A172 (cell line): Measurements from ENCODE around the gene ABLIM2. TPM values are rescaled to one million over a fixed set of nuclear protein-coding genes. Genes with fewer than 3 reads are reported as not detected.

ENCODE experiments used
- DNase-seq: peaks from one replicate; pipeline ENCODE4 v3.0.0-alpha.2; 2015; ENCODE audit warnings: low spot score
- total RNA-seq: library from RNA; depleted of rRNA; stranded (reverse); fragments of >200 nt; shearing (Covaris generic); gene quantifications from 2 replicates; pipeline ENCODE4 v1.2.3, GENCODE V29; 2014

Gene ABLIM2
- total RNA-seq, 1 experiment from 2014 or later, result 5.1 TPM

DNA sequence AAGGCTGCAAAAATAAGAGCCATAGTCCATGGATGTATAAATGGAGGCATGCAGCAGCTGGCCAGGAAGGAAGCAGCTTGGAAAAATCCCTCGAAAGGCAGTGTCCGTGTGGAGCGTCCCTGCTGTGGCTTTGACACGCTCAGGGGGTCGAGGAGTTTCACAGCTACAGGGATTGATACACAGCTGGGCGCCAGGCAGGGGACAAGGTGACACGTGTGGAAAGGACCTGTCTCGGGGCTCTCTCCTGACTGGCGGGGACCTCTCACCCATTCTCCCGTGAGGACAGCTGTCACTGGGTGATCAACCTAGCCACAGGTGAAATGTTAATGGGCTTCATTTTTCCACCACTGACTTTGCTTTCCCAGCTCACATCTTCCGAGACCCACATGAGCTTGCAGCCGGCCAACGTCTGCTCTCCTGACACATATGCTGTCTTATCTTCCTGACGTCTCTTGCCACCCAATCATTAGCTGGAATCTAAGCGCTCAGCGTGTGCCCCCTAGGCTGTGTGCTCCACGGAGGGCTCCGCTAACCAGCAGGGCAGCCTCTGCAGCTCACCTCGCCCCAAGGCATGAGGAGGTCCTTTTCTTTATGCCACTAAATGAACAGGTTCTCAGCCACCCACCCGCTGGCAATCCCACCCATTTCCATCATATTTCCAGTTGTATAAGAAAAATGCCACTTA is 129.6 kb downstream of the ABLIM2 start:
- no peak for DNase-seq

DNA sequence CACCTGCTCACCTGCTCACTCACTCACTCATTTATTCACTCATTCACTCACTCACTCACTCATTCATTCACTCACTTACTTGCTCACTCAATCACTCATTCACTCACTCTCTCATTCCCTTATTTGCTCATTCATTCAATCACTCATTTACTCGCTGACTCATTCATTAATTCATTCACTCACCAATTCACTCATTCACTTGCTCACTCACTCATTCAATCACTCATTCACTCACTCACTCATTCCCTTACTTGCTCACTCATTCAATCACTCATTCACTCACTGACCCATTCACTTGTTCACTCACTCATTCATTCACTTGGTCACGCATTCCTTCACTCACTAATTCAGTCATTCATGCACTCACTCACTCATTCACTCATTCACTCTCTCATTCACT is 130.2 kb downstream of the ABLIM2 start:
- no peak for DNase-seq

DNA sequence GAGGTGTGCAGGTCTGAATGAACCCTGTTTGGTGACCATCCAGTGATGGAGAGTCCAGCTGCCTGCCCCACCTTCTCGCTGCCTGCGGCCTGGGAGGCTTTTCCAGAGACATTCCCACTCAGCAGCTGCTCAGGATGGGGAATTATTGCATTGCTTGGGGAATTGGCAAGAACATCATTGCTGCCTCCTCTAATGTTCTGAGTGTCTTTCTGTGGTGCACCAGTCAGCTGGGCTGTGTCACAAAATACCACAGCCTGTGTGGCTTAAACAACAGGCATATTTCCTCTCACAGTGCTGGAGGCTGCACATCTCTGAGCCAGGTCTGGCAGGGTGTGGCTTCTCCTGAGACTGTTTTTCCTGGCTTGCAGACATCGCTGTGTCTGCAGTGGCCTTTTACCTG is 132.2 kb downstream of the ABLIM2 start:
- no peak for DNase-seq

DNA sequence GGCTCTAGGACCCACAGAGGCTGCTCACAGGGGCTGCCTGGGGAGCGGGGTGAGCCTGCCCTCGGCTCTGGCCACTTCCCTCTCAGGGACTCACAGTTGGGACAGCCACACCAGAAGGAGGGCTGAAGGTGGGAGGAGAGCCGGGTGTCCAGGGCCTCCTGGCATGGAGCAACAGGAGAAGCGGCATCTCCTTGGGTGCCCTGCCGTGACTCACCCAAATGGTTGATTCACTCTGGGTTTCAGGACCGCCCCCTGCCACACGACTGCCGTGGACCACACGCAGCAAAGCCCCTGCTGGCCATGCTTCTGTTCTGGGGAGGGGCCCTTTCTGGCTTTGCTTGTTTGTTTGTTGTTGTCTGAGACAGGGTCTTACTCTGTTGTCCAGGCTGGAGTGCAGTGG is 132.9 kb downstream of the ABLIM2 start:
- DNase-seq, result peak; percentile 35

DNA sequence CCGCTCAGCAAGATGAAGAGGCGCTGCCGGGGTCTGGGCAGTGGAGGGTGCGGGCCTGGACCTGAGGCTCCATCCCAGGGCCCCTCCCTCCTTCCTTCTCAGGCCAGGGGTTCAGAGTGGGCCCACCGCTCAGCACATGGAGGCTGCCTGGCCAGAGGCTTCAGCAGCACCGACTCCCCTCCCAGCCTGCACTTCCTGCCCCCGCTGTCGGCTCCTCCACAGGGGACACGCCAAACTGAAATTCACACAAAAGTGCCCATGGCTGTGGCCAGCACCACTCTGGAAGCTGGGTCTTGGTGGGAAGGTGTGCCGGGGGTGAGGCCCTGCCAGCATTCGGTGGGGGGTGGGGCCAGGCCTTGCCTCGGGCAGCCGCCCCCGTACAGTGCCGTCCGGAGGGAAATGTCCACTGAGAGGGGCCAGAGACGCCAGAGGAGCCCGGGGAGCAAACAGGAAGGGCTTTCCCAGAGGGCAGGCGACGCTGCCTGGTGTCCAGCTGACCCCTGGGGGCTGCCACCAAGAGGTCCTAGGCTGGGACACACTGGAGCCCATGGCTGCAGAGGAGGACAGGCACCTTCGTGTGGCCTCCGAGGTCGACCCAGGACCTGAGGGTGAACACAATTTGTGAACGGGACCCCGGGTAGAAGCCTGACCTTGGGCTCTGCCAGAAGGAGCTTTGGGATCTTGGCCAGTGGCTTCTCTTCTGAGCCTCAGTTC is 134.4 kb downstream of the ABLIM2 start:
- no peak for DNase-seq

DNA sequence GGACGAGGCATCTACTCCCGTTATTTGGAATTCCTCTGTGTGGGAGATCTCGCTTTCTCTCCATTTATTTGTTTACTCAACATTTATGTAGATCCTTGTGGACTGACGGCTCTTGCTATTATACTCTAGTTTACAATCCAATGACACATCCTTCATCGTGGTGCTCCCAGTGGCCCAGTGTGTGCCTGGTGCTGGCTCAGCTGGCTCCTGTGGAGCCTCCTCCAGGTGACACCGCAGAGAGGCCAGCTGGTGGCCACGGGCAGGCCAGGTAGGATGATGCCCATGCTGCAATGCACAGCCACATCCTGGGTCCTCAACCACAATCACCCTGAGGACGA is 134.9 kb downstream of the ABLIM2 start:
- no peak for DNase-seq

DNA sequence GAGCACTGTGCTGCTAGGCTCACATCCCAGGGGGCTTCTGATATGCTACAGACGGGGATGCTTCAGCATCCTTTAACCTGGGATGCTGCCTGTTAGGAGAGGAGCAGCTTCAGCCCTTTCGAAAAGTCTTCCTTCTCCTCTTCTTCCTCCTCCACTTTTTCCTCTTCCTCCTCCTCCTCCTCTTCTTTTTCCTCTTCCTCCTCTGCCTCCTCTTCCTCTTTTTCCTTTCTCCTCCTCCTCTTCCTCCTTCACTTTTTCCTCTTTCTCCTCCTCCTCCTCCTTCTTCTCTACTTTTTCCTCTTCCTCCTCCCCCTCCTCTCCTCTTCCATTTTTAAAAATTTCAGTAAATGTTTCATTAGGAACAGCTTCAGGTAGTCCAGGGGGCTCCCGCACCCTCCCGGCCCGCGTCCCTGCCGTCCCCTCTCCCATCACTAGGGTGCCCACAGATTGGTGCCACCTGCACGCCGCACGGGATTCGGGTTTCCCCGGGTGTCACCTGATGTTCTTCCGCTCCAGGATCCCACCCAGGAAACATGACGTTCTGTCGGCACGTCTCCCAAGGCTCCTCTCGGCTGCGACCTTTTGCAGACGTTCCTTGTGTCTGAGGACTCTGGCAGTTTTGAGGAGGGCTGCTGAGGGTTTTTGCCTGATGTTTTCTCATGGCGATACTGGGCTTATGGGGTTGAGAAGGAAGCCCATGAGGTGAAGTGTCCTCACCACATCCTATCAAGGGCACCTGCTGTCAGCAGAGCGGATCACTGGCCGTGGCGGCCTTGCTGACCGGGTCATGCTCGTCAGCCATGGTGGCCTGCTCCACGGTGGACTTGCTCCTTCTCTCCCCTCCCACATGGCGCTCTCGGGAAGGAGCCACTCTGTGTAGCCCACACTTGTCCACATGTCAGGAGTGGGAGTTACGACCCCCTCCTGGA is 135.6 kb downstream of the ABLIM2 start:
- DNase-seq, result no peak

DNA sequence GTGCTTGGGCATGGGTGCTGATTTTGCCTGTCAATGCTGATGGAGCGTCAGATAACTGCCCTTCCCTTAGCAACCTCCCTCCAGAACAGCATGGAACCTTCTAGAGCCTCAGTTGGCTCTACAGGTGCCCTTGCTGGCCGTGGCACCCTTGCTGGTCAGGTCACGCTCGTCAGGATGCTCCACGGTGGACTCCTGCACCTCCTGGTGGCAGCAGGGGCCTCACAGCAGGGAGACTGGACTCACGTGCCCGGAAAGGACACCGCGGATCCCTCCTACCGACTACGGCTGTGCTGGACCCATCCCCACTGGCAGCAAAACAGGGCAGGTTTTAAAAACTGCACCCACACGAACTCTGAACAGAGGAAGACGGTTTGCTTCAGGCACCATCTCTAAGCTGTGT is 136.8 kb downstream of the ABLIM2 start:
- DNase-seq, result no peak

DNA sequence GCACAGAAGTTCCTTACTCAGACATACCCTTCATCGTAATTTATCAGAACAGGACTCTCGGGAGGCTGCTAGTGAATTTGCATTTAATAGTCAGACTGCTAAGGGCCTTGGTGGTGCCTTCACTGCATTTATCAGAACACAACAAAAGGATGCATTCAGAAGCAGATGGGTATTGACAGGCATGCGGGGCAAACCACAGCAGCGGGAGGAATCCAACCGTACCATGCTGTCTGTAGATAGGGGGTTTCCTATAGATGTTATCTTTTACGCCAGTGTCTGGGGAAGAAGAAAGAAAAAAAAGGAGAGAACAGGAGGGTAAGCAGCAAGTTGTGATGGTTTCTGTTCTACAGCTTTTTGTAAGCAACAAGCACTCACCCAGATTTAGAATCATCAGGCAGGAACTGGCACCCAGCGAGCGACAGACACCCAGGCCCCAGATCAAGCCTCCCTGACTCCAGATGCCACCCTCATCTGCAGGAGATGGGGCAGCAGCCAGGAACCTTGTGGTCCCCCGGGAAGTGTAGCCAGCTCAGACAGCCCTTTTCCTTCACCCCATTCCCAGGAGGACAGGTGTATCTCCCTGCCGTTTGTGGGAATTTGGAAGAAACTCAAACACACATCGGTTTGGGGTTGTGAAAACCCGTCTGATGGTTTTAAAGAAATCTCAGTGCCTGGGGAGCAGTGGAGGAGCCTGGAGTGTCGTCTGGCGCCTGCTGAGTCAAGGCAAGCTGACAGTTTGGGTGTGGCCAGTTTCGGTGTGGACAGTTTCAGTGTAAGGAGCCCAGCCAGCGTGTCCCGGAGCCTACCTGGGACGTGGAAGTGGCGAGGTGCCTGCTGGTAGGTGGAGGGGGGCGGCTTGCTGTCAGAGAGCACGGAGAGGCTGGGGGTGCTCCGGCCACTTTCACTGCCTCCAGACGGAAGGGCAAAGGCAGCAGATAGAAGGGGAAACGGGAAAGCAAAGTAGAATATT is 138.9 kb downstream of the ABLIM2 start:
- no peak for DNase-seq

DNA sequence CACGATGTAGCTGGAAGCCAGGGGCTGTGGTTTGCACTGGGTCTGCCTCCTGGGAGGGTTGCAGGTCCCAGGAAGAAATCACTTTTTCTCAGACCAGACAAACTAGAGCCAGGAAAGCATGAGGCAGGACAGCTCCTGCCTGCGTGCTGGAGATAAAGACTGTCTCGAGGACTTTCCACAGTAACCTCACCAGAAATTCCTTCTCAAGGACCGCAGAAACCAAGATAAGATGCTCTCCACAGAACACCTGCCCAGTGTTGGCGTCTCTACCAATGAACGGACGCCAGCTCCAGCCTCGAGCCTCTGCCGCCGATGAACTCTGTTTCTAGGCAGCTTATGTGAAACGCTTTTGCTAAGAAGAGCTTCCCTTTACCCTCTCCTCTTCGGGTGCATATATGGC is 142.1 kb downstream of the ABLIM2 start:
- peak; percentile 34 for DNase-seq

DNA sequence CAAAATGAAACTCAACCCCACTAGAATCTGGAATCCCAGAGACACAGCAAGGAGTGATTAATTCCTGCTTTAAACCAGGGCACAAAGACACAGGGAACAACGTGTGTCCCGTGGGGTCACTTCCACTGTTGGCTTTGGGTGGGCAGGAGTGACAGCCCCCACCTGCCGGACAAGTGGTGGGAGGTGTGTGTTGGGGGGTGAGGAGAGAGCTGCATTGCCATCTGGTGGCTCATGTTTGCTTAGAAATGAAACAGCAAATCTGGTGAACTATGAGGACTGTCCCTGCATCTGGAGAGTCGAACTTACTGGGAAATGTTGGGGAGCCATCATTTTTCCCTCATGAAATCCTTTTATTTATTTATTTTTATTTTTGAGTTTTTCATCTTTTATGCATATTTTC is 143.1 kb downstream of the ABLIM2 start:
- DNase-seq, result no peak

DNA sequence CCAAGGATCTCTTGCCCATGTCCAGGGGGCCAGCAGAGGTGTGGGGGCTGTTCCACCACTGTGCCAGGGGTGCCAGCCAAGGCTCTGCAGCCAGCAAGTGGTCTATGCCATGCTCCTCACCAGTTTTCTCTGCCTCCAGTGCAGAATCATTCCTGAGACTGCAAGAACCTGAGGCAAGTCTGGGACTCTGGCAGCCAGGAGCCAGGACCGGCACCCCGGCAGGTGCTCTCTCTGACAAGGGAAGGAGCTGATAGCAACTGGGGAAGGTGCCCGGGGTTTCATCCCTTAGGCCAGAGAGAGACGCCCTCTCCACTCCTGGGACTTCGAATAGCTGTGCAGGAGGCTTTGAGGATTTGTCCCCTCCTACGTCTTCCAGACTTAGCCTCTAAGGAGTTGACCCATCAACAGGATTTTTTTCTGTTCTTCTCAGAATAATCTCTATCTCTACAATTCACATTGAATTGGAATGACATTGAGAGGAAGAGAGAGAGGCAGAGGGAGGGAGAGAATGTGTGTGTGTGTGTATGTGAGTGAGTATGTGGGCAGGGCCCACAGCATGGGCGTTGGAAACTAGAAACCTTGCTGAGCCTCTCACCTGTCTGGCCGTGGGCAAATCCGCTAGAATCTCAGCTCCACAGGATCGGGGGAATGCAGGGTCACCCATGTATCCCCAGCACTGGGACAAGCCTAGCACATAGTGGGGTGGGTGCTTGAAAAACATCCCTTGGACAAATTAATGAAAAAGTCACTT is 144.5 kb downstream of the ABLIM2 start:
- DNase-seq, result no peak

DNA sequence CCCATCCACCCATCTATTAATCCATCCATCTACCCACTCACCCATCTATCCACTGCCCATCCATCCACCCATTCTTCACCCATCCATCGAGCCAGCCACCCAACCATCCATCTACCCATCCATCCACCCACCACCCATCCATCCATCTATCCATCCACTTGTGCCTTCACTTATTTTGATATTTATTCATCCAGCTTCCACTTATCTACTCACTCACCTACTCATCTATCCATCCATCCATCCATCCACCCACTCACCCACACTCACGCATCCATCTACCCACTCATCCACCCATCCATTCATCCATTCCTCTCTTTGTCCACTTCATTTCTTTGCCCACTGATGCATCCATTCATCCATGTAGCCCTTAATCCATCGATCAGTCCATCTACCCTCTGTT is 146.1 kb downstream of the ABLIM2 start:
- no peak for DNase-seq

DNA sequence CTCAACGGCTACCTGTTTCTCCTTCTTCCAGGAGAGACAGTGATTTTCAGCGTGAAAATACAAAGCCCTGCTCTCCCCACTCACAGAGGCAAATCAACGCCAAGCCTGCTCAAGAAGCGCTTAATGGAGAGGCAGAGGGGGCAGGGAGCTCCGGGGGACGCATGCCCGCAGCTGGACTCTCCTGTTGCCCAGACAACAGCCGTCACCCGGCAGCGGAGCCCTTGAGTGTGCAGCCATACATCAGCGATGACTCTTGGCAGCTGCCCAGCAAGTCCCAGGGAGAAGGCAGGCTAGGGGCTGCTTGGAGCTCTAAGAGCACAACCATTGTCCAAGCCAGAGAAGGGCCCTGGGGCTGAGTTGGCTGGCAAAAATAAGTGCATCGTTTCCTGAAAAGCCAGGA is 148.0 kb downstream of the ABLIM2 start:
- peak; percentile 58 for DNase-seq

DNA sequence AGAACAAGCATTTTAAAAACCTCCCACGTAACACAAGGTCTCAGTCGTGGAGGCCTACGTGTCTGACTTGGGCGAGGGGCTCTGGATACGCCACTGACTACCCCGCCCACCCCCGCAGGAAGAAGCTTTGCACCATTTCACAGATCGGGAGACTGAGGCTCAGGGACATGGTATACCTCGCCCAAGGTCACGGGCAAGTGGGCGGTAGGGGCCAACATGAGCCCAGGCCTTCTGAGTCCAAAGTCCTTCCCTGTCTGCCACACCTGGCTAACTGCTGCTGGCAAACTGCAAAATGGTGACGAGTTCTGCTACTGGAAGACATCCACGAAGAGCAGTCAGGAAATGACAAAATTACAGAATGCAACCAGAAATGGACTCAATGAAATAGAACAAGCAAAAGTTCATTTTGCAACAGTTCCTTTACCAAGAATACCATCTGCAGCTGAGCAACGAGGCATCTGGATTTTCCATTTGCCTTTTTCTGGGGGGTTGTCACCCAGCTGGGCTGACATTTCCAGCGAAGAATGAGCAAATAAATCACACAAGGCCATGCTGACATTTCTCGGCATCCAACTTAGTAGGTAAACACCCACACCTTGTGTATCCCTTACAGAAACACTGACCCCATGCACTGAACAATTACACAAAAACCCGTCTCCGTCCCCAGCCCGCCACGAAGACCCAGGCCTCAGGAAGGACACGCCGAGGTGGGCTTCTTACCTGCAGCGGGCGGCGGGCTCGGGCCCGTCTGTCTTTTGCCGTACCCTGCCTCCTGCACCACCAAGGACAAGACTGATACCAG is 148.7 kb downstream of the ABLIM2 start:
- DNase-seq, result no peak

DNA sequence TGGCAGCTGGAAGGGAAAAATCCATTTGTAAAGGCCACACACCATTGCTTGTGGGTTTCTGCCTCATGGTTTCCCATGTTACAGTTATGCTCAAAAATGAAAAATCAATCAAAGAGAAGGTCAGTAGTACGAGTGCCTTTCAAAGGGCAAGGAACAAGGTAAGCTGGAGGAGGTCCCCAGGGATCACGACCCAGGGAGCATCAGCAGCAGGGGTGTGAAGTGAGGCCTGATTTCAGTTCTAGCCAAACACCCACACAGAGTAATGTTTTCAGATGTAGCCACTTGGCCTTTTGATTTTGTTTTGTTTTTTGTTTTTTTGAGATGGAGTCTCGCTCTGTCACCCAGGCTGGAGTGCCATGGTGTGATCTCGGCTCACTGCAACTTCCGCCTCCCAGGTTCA is 149.5 kb downstream of the ABLIM2 start:
- DNase-seq, result no peak

DNA sequence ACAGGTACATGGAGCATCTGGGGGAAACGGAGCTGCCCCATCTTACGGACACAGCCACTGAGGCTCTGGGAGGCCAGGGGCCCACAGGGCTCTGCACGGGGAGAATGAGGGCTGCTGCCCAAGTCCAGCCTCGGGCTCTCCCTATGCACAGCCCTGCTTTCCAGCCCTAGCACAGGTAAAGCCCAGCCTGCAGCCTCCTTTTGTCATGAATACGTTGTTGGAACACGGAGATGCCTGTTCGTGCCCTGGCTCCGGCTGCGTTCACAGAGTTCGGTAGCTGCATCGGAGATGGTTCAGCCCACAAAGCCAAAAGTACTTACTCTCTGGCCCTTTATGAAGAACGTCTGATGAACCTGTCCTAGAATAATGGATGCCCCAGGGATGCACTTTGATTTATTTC is 150.2 kb downstream of the ABLIM2 start:
- DNase-seq, result no peak

DNA sequence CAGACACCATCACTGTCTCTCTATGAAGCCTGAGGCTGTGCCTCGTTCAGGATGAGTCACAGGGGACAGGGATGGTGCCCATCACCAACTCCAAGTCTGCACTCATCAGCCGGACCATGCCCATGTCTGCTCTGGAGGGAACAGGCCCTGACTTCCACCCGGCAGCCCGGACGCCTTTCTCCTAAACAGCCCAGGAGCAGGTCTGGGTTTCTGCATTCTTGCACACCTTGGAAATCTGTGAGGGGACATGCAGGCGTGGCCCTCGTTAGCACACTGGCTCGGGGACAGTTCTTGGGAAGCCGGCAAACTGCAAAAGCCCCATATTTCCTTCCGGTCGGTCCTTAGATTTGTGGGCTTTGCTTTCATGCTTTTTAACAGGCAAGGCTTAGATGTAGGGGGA is 151.0 kb downstream of the ABLIM2 start:
- no peak for DNase-seq

DNA sequence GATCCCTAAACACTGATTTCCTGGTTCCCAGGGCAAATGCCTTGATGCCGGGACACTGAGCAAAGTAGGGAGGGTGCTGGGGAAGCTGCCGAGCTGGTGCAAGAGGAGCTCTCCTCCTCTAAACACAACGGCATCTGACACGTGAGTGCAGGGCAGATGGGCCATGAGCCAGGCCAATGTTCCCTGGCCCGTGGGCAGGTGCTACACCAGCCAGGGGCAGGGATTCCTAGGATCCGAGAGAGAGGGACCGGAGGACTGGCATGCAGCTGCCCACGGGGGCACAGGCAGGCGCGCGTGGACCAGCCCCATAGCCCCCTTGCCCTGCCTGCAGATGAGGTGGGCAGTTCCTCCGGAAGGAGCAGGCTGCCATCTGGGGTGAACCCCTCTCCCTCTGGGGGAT is 152.1 kb downstream of the ABLIM2 start:
- no peak for DNase-seq

DNA sequence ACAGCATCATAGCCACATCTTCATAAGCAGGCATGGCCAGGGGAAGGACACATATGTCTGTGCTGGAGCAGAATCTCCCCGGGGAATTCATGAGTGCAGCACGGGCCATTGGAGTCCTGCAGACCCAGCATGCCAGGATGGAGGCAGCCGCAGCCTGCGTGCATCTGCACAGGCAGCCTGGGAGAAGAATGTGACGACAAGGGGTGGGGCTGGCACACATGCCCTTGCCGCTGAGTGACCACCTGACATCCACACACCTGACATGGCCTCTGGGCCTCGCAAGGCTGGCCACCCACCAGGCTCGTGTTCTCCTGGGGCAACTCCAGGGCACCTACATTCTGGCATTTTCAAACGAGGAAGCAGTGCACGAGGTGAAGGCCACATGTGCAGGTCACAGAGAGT is 152.8 kb downstream of the ABLIM2 start:
- no peak for DNase-seq
